Measurements from ENCODE around the gene SEMA4C.

The SEMA4C gene

GRCh38 chr2:96817882-96818281 lies 52.0 kb downstream of the SEMA4C start:
- no peak for DNase-seq

GRCh38 chr2:96816836-96817702 lies 52.8 kb downstream of the SEMA4C start:
- peak; percentile 88 for DNase-seq

- peak; percentile 99 for DNase-seq
Observed at GRCh38 chr2:96816127-96816835, 53.6 kb downstream of the SEMA4C start, which contains the start of gene CNNM3. CNNM3 (plus strand) TSS chr2:96816268; CDS start chr2:96816278, 10 bp downstream.

GRCh38 chr2:96815326-96816126 lies 54.4 kb downstream of the SEMA4C start:
- DNase-seq, result peak; percentile 78

- DNase-seq, result no peak
Observed at GRCh38 chr2:96813656-96814055, 56.2 kb downstream of the SEMA4C start.

- DNase-seq, result no peak
Observed at GRCh38 chr2:96811917-96812316, 58.0 kb downstream of the SEMA4C start.

- no peak for DNase-seq
Observed at GRCh38 chr2:96810783-96811192, 59.1 kb downstream of the SEMA4C start.

- no peak for DNase-seq
Observed at GRCh38 chr2:96809951-96810782, 59.7 kb downstream of the SEMA4C start.

Data from DMS53 (cell line).